Fibroblast of the aortic adventitia (primary cell): ENCODE data around the gene SLC1A2. TPM values are rescaled to one million over a fixed set of nuclear protein-coding genes. Genes with fewer than 3 reads are reported as not detected.

Source experiments
- DNase-seq: peaks from one replicate; pipeline ENCODE4 v3.0.0-alpha.2; 2010; ENCODE audit warnings: low read depth
- H3K4me3 ChIP-seq: 2 replicates; pipeline ENCODE4 v1.5.1; 2011; ENCODE audit warnings: low read depth, mild to moderate bottlenecking, control low read depth, low read length, moderate library complexity
- total RNA-seq: library from RNA; depleted of rRNA; stranded (reverse); fragments of >200 nt; gene quantifications from 2 replicates; pipeline ENCODE4 v1.2.3, GENCODE V29; 2012; ENCODE audit warnings: low replicate concordance
- TF ChIP-seq, protein P1 (sequence below): IDR thresholded peaks from 2 replicates; pipeline ENCODE4 v1.5.1; 2011; ENCODE audit warnings: mild to moderate bottlenecking, low read length, control low read depth, inconsistent platforms; ENCODE audit not compliant: insufficient read depth

SLC1A2 gene
- total RNA-seq, 1 donor: 23.6 TPM

GRCh38 chr11:35338921-35339320, 80.4 kb downstream of the SLC1A2 start:
- no peak overlapping the region for H3K4me3 ChIP-seq
- DNase-seq: no peak
- TF ChIP-seq, protein P1, sequence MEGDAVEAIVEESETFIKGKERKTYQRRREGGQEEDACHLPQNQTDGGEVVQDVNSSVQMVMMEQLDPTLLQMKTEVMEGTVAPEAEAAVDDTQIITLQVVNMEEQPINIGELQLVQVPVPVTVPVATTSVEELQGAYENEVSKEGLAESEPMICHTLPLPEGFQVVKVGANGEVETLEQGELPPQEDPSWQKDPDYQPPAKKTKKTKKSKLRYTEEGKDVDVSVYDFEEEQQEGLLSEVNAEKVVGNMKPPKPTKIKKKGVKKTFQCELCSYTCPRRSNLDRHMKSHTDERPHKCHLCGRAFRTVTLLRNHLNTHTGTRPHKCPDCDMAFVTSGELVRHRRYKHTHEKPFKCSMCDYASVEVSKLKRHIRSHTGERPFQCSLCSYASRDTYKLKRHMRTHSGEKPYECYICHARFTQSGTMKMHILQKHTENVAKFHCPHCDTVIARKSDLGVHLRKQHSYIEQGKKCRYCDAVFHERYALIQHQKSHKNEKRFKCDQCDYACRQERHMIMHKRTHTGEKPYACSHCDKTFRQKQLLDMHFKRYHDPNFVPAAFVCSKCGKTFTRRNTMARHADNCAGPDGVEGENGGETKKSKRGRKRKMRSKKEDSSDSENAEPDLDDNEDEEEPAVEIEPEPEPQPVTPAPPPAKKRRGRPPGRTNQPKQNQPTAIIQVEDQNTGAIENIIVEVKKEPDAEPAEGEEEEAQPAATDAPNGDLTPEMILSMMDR: no peak

DNA sequence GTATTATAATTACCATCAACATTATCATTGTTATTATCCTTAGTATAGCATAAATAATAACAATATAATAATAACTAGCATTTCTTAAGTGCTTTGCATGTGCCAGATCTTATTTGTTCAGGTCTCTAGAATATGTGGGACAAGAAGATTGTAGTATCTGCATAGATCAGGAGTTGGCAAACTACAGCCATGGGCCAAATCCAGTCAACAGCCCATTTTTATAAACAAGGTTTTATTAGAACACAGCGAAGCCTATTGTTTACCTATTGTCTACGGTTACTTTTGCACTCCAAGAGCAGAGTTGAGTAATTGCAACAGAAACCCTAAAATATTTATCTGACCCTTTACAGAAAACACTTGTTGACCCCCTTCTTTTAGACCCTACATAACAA, 81.4 kb downstream of the SLC1A2 start:
- no peak for DNase-seq
- H3K4me3 ChIP-seq: no peak overlapping the region
- TF ChIP-seq, protein P1: no peak

DNA sequence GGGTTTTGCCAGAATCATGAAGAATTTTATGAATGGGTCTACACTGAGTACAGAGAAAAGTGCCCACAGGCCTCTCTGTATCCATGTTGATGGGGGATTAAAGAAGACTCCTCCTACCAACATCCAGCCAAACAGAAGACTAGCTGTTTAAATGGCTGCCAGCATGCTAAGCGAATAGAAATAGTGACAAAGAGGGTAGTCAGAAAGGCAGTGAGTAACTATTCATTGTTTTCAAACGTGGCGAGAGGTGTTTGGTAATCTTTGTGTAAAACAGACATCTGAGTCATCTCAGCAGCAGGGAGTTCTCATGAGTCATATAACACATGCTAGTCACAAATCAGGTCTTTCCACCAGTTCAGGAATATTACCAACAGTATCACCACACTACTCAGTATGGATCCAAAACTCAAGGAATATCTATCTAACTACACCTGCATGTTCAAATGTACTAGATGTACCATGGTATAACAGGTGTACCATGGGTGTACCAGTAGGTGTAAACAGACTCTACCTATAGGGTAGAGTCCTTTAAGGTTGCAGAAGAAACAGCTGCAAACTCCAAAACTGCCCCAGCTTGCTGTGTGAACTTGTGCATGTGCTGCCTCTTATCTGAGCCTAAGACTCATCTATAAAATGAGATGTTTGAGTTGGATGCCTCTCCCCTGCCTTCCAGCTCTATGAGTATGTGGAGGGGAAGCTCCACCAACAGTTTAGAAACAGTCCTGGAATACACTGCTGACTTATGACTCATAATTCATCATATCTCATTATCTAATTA, 82.0 kb downstream of the SLC1A2 start:
- H3K4me3 ChIP-seq: no peak overlapping the region
- DNase-seq: peak; percentile 99

DNA sequence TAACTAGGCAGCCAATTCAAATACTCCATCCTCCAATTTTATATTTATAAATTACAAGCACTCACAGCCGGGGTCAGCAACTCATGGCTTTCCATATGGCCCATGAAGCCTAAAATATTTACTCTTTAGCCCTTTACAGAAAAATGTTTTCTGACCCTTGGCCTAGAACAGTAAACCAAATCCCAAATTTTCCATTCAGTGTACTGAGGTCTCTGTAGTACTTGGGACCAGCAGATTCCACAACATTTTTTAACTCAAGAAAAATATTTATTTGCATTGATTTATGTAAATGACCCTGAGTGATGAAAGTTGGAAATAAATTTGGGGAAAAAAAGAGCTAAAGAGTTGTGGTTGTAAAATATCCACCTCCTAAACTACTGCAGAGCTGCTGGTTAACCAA, 82.6 kb downstream of the SLC1A2 start:
- TF ChIP-seq, protein P1: no peak
- no peak overlapping the region for H3K4me3 ChIP-seq
- DNase-seq: no peak

More for the DNA sequence above, 82.0 kb downstream of the SLC1A2 start:
- TF ChIP-seq, protein P1: no peak

DNA sequence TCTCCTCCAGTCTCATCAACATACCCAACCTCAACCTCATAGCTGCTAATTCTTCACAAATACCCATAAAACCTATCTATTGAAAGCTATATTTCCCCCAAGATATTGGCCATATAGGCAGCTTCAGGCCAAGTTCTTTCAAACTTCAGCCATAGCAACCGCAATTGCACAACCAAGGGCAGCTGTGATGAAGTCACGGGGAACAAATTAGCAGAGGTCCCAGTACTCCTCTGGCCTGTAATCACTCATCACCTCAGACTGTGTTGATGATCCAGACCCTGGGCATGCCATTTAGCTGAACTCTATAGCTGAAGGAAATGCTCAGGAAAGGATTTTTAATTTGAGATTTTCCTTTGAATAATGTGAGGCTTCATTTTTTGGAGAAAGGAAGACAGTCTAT, 84.1 kb downstream of the SLC1A2 start:
- TF ChIP-seq, protein P1: no peak
- no peak overlapping the region for H3K4me3 ChIP-seq
- DNase-seq: no peak

GRCh38 chr11:35334385-35335090, 84.8 kb downstream of the SLC1A2 start:
- no peak overlapping the region for H3K4me3 ChIP-seq
- DNase-seq: no peak
- TF ChIP-seq, protein P1: no peak
